HepG2 (cell line): ENCODE results near the gene HDGFL3. TPM values are rescaled to one million over a fixed set of nuclear protein-coding genes. Genes with fewer than 3 reads are reported as not detected.

ENCODE experiments used
- polyA plus RNA-seq, 8 experiments: library from polyadenylated mRNA; depleted of rRNA in 3 of 8; stranded (reverse) in 7 of 8; unstranded in 1 of 8; fragments of >200 nt; fragmentation: Illumina TruSeq in 4 of 8; extraction: Trizol in 4 of 8; gene quantifications; 2 replicates each; pipeline versions ENCODE4 v1.2.1 to v1.2.3, GENCODE V29; 2011 to 2016; ENCODE audit warnings: low read depth in 4 of 8, missing spikeins in 1 of 8, mixed read lengths in 1 of 8; ENCODE audit not compliant: insufficient read depth in 1 of 8
- total RNA-seq, 5 experiments: library from RNA; depleted of rRNA; stranded (reverse); fragments of >200 nt; fragmentation: Illumina TruSeq; extraction: Trizol; gene quantifications; 2 replicates each; pipeline ENCODE4 v1.2.3, GENCODE V29; 2016; ENCODE audit warnings: low read depth in 1 of 5

HDGFL3 gene
- total and polyA plus RNA-seq, 2 of the 13 experiments (the other 11 are each of a cell fraction or from before 2014, with no cell fraction given) = 0.07 to 0.09 TPM

Other genes starting within 250 kb of the HDGFL3 start
- gene RAMAC, start 221.6 kb downstream of the HDGFL3 start, total RNA-seq (2016; rRNA removed; fragmentation: Illumina TruSeq; extraction: Trizol) = 45.9 and 71.7 TPM in 2 replicates
- 20.3 and 22.2 TPM in 2 replicates for gene RAMAC, start 221.6 kb downstream of the HDGFL3 start, polyA plus RNA-seq (2011; rRNA removed)
- gene C15orf40, start 196.2 kb downstream of the HDGFL3 start, total RNA-seq (2016; rRNA removed; fragmentation: Illumina TruSeq; extraction: Trizol) = 24.0 and 25.5 TPM in 2 replicates
- gene C15orf40, start 196.2 kb downstream of the HDGFL3 start, polyA plus RNA-seq (2011; rRNA removed) = 26.3 and 31.7 TPM in 2 replicates
- 53.9 and 73.8 TPM in 2 replicates for gene BTBD1, start 140.6 kb downstream of the HDGFL3 start, total RNA-seq (2016; rRNA removed; fragmentation: Illumina TruSeq; extraction: Trizol)
- 29.3 and 32.1 TPM in 2 replicates for gene BTBD1, start 140.6 kb downstream of the HDGFL3 start, polyA plus RNA-seq (2011; rRNA removed)
- gene TM6SF1, start 100.2 kb downstream of the HDGFL3 start, total RNA-seq (2016; rRNA removed; fragmentation: Illumina TruSeq; extraction: Trizol) = not detected in 2 replicates
- not detected in 2 replicates for gene TM6SF1, start 100.2 kb downstream of the HDGFL3 start, polyA plus RNA-seq (2011; rRNA removed)
- gene BNC1, start 76.8 kb upstream of the HDGFL3 start, total RNA-seq (2016; rRNA removed; fragmentation: Illumina TruSeq; extraction: Trizol) = not detected in 2 replicates
- not detected in 2 replicates for gene BNC1, start 76.8 kb upstream of the HDGFL3 start, polyA plus RNA-seq (2011; rRNA removed)
- gene SH3GL3, start 239.5 kb upstream of the HDGFL3 start, total RNA-seq (2016; rRNA removed; fragmentation: Illumina TruSeq; extraction: Trizol) = not detected in 2 replicates
- gene SH3GL3, start 239.5 kb upstream of the HDGFL3 start, polyA plus RNA-seq (2011; rRNA removed) = not detected in 2 replicates